GM23248 (cell line): ENCODE results near the gene MGP. TPM values are rescaled to one million over a fixed set of nuclear protein-coding genes. Genes with fewer than 3 reads are reported as not detected.
A peak's percentile ranks its signal among the peaks of the same experiment; 100 is the strongest.

ENCODE experiments used
- DNase-seq: peaks from one replicate; pipeline ENCODE4 v3.0.0-alpha.2; 2015
- H2AFZ ChIP-seq: fragments of 200-600 bp; sonication (generic); 2 replicates; pipeline ENCODE4 v1.6.1; 2016; ENCODE audit warnings: antibody characterized with exemption
- H3F3A ChIP-seq: fragments of 200-600 bp; sonication (generic); 2 replicates; pipeline ENCODE4 v1.6.1; 2016; ENCODE audit warnings: mild to moderate bottlenecking, antibody characterized with exemption, mixed run types; ENCODE audit not compliant: insufficient read depth
- H3K27ac ChIP-seq: fragments of 200-600 bp; sonication (generic); 2 replicates; pipeline ENCODE4 v1.5.1; 2016; ENCODE audit warnings: mild to moderate bottlenecking
- H3K27me3 ChIP-seq: fragments of 200-600 bp; sonication (generic); replicated peaks from 2 replicates; pipeline ENCODE4 v1.6.1; 2016; ENCODE audit warnings: mild to moderate bottlenecking; ENCODE audit not compliant: insufficient read depth
- H3K36me3 ChIP-seq: fragments of 200-600 bp; sonication (generic); 2 replicates; pipeline ENCODE4 v1.6.1; 2016; ENCODE audit warnings: low read depth, mild to moderate bottlenecking
- H3K4me1 ChIP-seq: fragments of 200-600 bp; sonication (generic); 2 replicates; pipeline ENCODE4 v1.6.1; 2016; ENCODE audit warnings: mild to moderate bottlenecking; ENCODE audit not compliant: insufficient read depth
- H3K4me2 ChIP-seq: fragments of 200-600 bp; sonication (generic); one replicate; pipeline ENCODE4 v1.6.1; 2016; ENCODE audit warnings: mild to moderate bottlenecking; ENCODE audit not compliant: unreplicated experiment
- H3K4me3 ChIP-seq: fragments of 200-600 bp; sonication (generic); 2 replicates; pipeline ENCODE4 v1.5.1; 2016; ENCODE audit warnings: mild to moderate bottlenecking
- H3K79me2 ChIP-seq: fragments of 200-600 bp; sonication (generic); 2 replicates; pipeline ENCODE4 v1.6.1; 2016; ENCODE audit warnings: mild to moderate bottlenecking; ENCODE audit not compliant: insufficient read depth
- H3K9ac ChIP-seq: fragments of 200-600 bp; sonication (generic); 2 replicates; pipeline ENCODE4 v1.6.1; 2016; ENCODE audit warnings: mild to moderate bottlenecking
- H3K9me2 ChIP-seq: fragments of 200-600 bp; sonication (generic); 2 replicates; pipeline ENCODE4 v1.6.1; 2016; ENCODE audit warnings: mixed run types, mild to moderate bottlenecking, moderate library complexity; ENCODE audit not compliant: insufficient read depth
- H3K9me3 ChIP-seq: fragments of 200-600 bp; sonication (generic); one replicate; pipeline ENCODE4 v1.6.1; 2017; ENCODE audit warnings: low read depth
- H4K20me1 ChIP-seq: fragments of 200-600 bp; sonication (generic); 2 replicates; pipeline ENCODE4 v1.6.0; 2016; ENCODE audit not compliant: insufficient read depth
- EZH2 ChIP-seq: fragments of 200-600 bp; sonication (generic); IDR thresholded peaks from 2 replicates; pipeline ENCODE4 v1.6.1; 2018; ENCODE audit warnings: antibody characterized with exemption, mild to moderate bottlenecking; ENCODE audit not compliant: insufficient read depth, poor library complexity, severe bottlenecking
- EZH2phosphoT487 ChIP-seq: fragments of 200-600 bp; sonication (generic); IDR thresholded peaks from 2 replicates; pipeline ENCODE4 v1.6.1; 2018; ENCODE audit warnings: antibody characterized with exemption, moderate library complexity, mild to moderate bottlenecking, low read depth; ENCODE audit not compliant: insufficient read depth
- WGBS, 2 experiments: methylation state at CpG; one replicate each; pipeline ENCODE4 v1.1.6; 2015 to 2017; ENCODE audit warnings: low lambda C conversion rate in 2 of 2, low coverage in 1 of 2; ENCODE audit errors: missing lambda C conversion rate in 2 of 2; 5-methylcytosine and 5-hydroxymethylcytosine counted together
- in situ Hi-C: fragments of 300-500 bp; cut with MboI; formaldehyde crosslinking; loops from 2 replicates; pipeline ENCODE4 v1.15.0; 2020
- polyA plus RNA-seq: library from polyadenylated mRNA; unstranded; fragments of >200 nt; fragmentation: Nextera tagmentation; extraction: Ambion mirVana; gene quantifications from 2 replicates; pipeline ENCODE4 v1.2.1, GENCODE V29; 2016
- total RNA-seq: library from RNA; depleted of rRNA; stranded (reverse); fragments of >200 nt; shearing (Covaris generic); gene quantifications from 2 replicates; pipeline ENCODE4 v1.2.3, GENCODE V29; 2014; rRNA removed

The MGP gene
- total and polyA plus RNA-seq, 2 experiments from 2014 or later, result 0.86 to 1.3 TPM

DNA sequence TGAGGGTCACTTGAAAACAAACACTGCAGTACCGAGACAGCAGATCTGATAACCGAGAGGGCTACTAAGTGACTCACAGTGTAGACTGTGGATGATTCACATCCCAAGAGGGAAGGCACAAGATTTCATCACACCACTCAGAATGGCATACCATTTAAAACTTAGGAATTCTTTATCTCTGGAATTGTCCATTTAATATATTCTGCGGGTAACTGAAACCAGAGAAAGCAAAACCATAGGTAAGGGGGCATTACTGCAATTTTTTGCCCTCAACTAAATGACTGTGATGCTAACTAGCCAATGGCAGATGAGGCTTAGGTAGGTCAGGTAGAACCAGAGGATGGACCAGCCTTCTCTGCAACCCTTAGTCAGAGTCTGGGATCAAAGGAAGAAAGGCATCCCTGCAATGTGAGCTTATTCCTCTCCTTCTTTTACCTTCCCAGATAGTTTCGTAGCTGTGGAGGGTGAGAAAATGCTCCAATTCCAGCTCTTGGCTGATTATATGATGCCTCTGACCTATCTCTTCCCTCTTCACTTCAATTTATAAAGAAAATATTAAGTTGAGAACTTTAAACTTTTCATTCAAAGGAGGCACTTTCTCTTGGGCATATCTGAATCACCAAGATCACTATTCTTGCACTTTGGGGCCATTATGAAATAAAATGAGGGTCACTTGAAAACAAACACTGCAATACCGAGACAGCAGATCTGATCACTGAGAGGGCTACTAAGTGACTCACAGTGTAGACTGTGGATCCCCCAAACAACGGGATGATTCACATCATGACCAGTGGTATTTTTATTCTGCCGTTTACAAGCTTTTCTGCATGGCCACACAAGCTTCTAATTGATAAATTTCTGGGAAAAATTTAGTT, 49.1 kb downstream of the MGP start:
- no peaks in the 10 kb centered on the region for H3K9me3 ChIP-seq
- in situ Hi-C loops, result no loop called here
- H3K9me2 ChIP-seq, result no peaks in the 10 kb centered on the region
- peak overlapping the region; percentile 37 for H3K9ac ChIP-seq
- WGBS, 2 experiments, result 10% methylated on average over 7 of the region's 7 CpGs
- H3K4me3 ChIP-seq, result peak overlapping the region; percentile 53
- no peak for TF ChIP-seq EZH2
- TF ChIP-seq EZH2phosphoT487, result no peak
- H3K4me1 ChIP-seq, result peaks cover 38% of the 10 kb centered on the region
- H2AFZ ChIP-seq, result 0 out of 2 replicates have a peak overlapping the region, but pooled peaks have one; percentile 5
- H3K79me2 ChIP-seq, result no peaks in the 10 kb centered on the region
- no peaks in the 10 kb centered on the region for H3K27me3 ChIP-seq
- peak overlapping the region; percentile 70 for H3K27ac ChIP-seq
- H3K4me2 ChIP-seq, result peak overlapping the region; percentile 38
- no peaks in the 10 kb centered on the region for H3K36me3 ChIP-seq
- peak; percentile 92 for DNase-seq
- H4K20me1 ChIP-seq, result no peaks in the 10 kb centered on the region
- peaks cover 25% of the 10 kb centered on the region for H3F3A ChIP-seq

DNA sequence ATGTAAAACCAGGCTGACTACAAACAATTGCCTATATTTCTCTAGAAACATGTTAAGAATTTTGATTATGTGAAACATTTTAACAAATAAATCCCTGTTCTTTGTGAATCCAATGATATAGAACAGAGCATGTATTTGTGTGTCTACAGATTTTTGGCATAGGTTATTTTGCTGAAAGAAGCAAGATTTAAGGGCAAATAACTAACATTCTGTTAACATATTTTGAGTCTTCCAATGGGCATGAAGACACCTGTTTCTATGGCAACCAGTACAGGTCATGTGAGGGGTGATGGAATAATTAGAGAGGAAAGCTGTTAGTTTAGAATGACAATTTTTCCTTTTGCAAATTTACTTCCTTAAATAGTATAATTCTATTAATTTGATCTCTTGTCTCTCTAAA, 51.1 kb downstream of the MGP start:
- TF ChIP-seq EZH2phosphoT487 (no peak), EZH2 (no peak)
- H3K36me3 ChIP-seq, result no peaks in the 10 kb centered on the region
- no peak overlapping the region for H3K27ac ChIP-seq
- H3K79me2 ChIP-seq, result no peaks in the 10 kb centered on the region
- no peak overlapping the region for H3K4me3 ChIP-seq
- H3K4me1 ChIP-seq, result peaks cover 34% of the 10 kb centered on the region
- no peak for DNase-seq
- H4K20me1 ChIP-seq, result no peaks in the 10 kb centered on the region
- no peak overlapping the region for H3K9ac ChIP-seq
- no peaks in the 10 kb centered on the region for H3K9me2 ChIP-seq
- in situ Hi-C loops, result no loop called here
- no peaks in the 10 kb centered on the region for H3K27me3 ChIP-seq
- H3K9me3 ChIP-seq, result no peaks in the 10 kb centered on the region
- peaks cover 25% of the 10 kb centered on the region for H3F3A ChIP-seq
- H3K4me2 ChIP-seq, result no peak overlapping the region
- H2AFZ ChIP-seq, result no peak overlapping the region

GRCh38 chr12:14833952-14834351, 51.7 kb downstream of the MGP start:
- DNase-seq, result peak; percentile 13
- Histone ChIP-seq H3K79me2 (no peaks in the 10 kb centered on the region), H3K9me3 (no peaks in the 10 kb centered on the region), H4K20me1 (no peaks in the 10 kb centered on the region), H3K36me3 (no peaks in the 10 kb centered on the region), H3K4me1 (peaks cover 34% of the 10 kb centered on the region), H2AFZ (no peak overlapping the region), H3K9ac (no peak overlapping the region), H3K4me3 (no peak overlapping the region), H3K27ac (no peak overlapping the region), H3K4me2 (peak overlapping the region; percentile 20), H3K9me2 (no peaks in the 10 kb centered on the region), H3K27me3 (no peaks in the 10 kb centered on the region), H3F3A (peaks cover 25% of the 10 kb centered on the region)
- no peak for TF ChIP-seq EZH2phosphoT487
- TF ChIP-seq EZH2, result no peak
- WGBS, 2 experiments, result 19 to 38% methylated on average over 1 of the region's 1 CpG
- in situ Hi-C loops, result no loop called here

GRCh38 chr12:14833336-14833735, 52.3 kb downstream of the MGP start:
- H3K79me2 ChIP-seq, result no peaks in the 10 kb centered on the region
- no peak for DNase-seq
- no peaks in the 10 kb centered on the region for H3K27me3 ChIP-seq
- H3K4me3 ChIP-seq, result no peak overlapping the region
- no peak overlapping the region for H3K4me2 ChIP-seq
- peaks cover 34% of the 10 kb centered on the region for H3K4me1 ChIP-seq
- H4K20me1 ChIP-seq, result no peaks in the 10 kb centered on the region
- H3K9ac ChIP-seq, result no peak overlapping the region
- H3K9me3 ChIP-seq, result no peaks in the 10 kb centered on the region
- in situ Hi-C loops, result no loop called here
- H2AFZ ChIP-seq, result no peak overlapping the region
- no peak for TF ChIP-seq EZH2
- no peak for TF ChIP-seq EZH2phosphoT487
- no peaks in the 10 kb centered on the region for H3K9me2 ChIP-seq
- whole genome bisulfite sequencing, 2 experiments, result 96 to 100% methylated on average over 3 of the region's 3 CpGs
- H3K36me3 ChIP-seq, result no peaks in the 10 kb centered on the region
- H3F3A ChIP-seq, result peaks cover 22% of the 10 kb centered on the region
- no peak overlapping the region for H3K27ac ChIP-seq

Other genes starting within 250 kb of the MGP start
- gene GUCY2C, start 189.3 kb downstream of the MGP start, total RNA-seq, result not detected in 2 replicates
- not detected in 2 replicates for gene GUCY2C, start 189.3 kb downstream of the MGP start, polyA plus RNA-seq
- gene WBP11, start 82.4 kb downstream of the MGP start, total RNA-seq, result 5.5 and 11.8 TPM in 2 replicates
- 44.0 and 46.1 TPM in 2 replicates for gene WBP11, start 82.4 kb downstream of the MGP start, polyA plus RNA-seq
- gene C12orf60, start 82.2 kb downstream of the MGP start, total RNA-seq, result 1.2 and 2.3 TPM in 2 replicates
- gene C12orf60, start 82.2 kb downstream of the MGP start, polyA plus RNA-seq, result 0.86 and 1.2 TPM in 2 replicates
- gene SMCO3, start 71.7 kb downstream of the MGP start, total RNA-seq, result not detected in 2 replicates
- gene SMCO3, start 71.7 kb downstream of the MGP start, polyA plus RNA-seq, result not detected in 2 replicates
- not detected in 2 replicates for gene ART4, start 42.3 kb downstream of the MGP start, total RNA-seq
- not detected in 2 replicates for gene ART4, start 42.3 kb downstream of the MGP start, polyA plus RNA-seq
- not detected in 2 replicates for gene ERP27, start 52.7 kb upstream of the MGP start, total RNA-seq
- not detected in 2 replicates for gene ERP27, start 52.7 kb upstream of the MGP start, polyA plus RNA-seq
- gene ARHGDIB, start 75.7 kb upstream of the MGP start, total RNA-seq, result 8.3 and 8.5 TPM in 2 replicates
- gene ARHGDIB, start 75.7 kb upstream of the MGP start, polyA plus RNA-seq, result 10.4 and 13.4 TPM in 2 replicates
- gene PDE6H, start 87.2 kb upstream of the MGP start, total RNA-seq, result not detected in 2 replicates
- not detected in 2 replicates for gene PDE6H, start 87.2 kb upstream of the MGP start, polyA plus RNA-seq